Skeletal muscle satellite cell (primary cell): Measurements from ENCODE around the gene SLC35F3.

Source experiments
- H3K27me3 ChIP-seq: 2 replicates; pipeline ENCODE4 v1.7.0; 2013; ENCODE audit warnings: low read length; ENCODE audit not compliant: control insufficient read depth, insufficient read depth
- H3K36me3 ChIP-seq: 2 replicates; pipeline ENCODE4 v1.7.0; 2013; ENCODE audit warnings: mild to moderate bottlenecking, control low read depth, low read length; ENCODE audit not compliant: insufficient read depth
- H3K4me1 ChIP-seq: 2 replicates; pipeline ENCODE4 v1.7.0; 2013; ENCODE audit warnings: low read length; ENCODE audit not compliant: control insufficient read depth, insufficient read depth
- H3K4me2 ChIP-seq: 2 replicates; pipeline ENCODE4 v1.7.0; 2013; ENCODE audit warnings: mild to moderate bottlenecking, low read length
- H3K4me3 ChIP-seq: 2 replicates; pipeline ENCODE4 v1.7.0; 2013; ENCODE audit warnings: low read length
- H3K9ac ChIP-seq: 2 replicates; pipeline ENCODE4 v1.7.0; 2013; ENCODE audit warnings: mild to moderate bottlenecking, low read depth, low read length, moderate library complexity
- H3K9me3 ChIP-seq: replicated peaks from 2 replicates; pipeline ENCODE4 v1.7.0; 2013; ENCODE audit warnings: mild to moderate bottlenecking, control low read depth, low read length

The SLC35F3 gene

GRCh38 chr1:234047123-234047522, 142.6 kb downstream of the SLC35F3 start:
- no peak overlapping the region for H3K4me2 ChIP-seq
- H3K9ac ChIP-seq, result no peak overlapping the region
- H3K4me3 ChIP-seq, result no peak overlapping the region
- H3K27me3 ChIP-seq, result no peaks in the 10 kb centered on the region
- no peaks in the 10 kb centered on the region for H3K4me1 ChIP-seq
- no peaks in the 10 kb centered on the region for H3K36me3 ChIP-seq
- H3K9me3 ChIP-seq, result no peaks in the 10 kb centered on the region

DNA sequence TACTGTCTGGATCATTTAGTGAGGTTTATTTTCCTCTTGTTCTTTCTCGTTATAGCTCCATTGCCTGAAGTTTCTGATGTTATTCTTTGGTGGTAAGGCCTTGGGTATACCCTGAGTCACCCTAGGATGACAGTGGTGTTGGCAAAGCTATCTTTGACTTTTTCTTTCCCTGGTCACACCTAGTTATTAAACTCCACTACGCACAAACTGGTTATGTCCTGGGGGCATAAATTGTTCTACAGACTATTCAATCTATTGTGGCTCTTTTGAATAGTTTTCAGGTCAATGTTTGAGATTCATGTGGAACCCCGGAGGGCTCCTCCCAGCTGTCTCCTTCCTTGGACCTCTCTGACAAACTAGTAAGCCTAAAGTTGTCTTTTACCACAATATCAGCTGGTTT, 157.7 kb downstream of the SLC35F3 start:
- H3K27me3 ChIP-seq, result no peaks in the 10 kb centered on the region
- H3K9me3 ChIP-seq, result no peaks in the 10 kb centered on the region
- H3K36me3 ChIP-seq, result no peaks in the 10 kb centered on the region
- H3K4me2 ChIP-seq, result no peak overlapping the region
- no peak overlapping the region for H3K4me3 ChIP-seq
- H3K4me1 ChIP-seq, result no peaks in the 10 kb centered on the region
- no peak overlapping the region for H3K9ac ChIP-seq

GRCh38 chr1:234065794-234066447, 161.4 kb downstream of the SLC35F3 start:
- H3K36me3 ChIP-seq, result no peaks in the 10 kb centered on the region
- no peaks in the 10 kb centered on the region for H3K4me1 ChIP-seq
- H3K27me3 ChIP-seq, result no peaks in the 10 kb centered on the region
- no peak overlapping the region for H3K9ac ChIP-seq
- no peaks in the 10 kb centered on the region for H3K9me3 ChIP-seq
- no peak overlapping the region for H3K4me2 ChIP-seq
- no peak overlapping the region for H3K4me3 ChIP-seq

GRCh38 chr1:234067581-234068337, 163.3 kb downstream of the SLC35F3 start:
- Histone ChIP-seq H3K27me3 (no peaks in the 10 kb centered on the region), H3K4me1 (no peaks in the 10 kb centered on the region), H3K4me3 (no peak overlapping the region), H3K9me3 (no peaks in the 10 kb centered on the region), H3K36me3 (no peaks in the 10 kb centered on the region), H3K9ac (no peak overlapping the region), H3K4me2 (no peak overlapping the region)

DNA sequence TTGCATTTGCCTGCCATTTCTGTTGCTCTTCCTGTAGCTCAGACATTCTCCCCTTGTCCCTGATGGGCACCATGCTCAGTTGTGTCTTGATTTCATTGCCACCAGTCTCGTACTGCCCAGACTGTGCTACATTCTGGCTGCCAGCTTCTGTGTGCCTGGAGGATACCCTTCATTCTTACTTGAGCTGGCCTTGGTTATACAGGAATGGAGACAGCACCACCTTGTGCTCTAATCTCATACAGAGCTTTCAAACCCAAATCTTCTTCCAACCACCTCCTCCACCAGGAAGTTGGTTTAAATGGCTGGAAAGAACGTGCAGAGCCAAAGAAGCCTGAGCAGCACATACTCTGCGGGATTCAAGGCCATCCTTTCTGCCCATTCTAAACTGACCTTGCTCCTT, 165.3 kb downstream of the SLC35F3 start:
- H3K4me3 ChIP-seq, result no peak overlapping the region
- H3K36me3 ChIP-seq, result no peaks in the 10 kb centered on the region

DNA sequence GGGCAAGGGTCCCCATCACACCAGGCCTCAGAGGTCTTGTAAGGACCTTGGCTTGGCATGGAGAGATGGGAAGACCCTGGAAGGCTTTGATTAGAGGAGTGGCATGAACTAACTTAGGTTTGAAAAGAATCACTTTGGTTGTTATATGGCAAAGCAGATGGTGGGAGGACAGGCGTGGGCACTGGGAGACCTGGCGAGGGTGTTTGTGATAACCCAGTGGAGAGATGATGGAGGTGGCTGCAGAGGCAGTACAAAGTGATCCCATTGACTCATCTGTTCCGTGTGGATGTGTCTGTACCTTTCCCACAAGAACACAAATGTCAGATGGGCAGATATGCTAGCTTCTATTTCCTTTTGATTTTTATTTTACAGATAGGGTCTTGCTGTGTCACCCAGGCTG, 168.3 kb downstream of the SLC35F3 start:
- no peak overlapping the region for H3K4me3 ChIP-seq
- no peaks in the 10 kb centered on the region for H3K36me3 ChIP-seq
- no peak overlapping the region for H3K9ac ChIP-seq
- H3K4me2 ChIP-seq, result no peak overlapping the region
- H3K4me1 ChIP-seq, result no peaks in the 10 kb centered on the region
- no peaks in the 10 kb centered on the region for H3K9me3 ChIP-seq
- H3K27me3 ChIP-seq, result no peaks in the 10 kb centered on the region

More for the DNA sequence above, 165.3 kb downstream of the SLC35F3 start:
- no peaks in the 10 kb centered on the region for H3K9me3 ChIP-seq
- no peak overlapping the region for H3K9ac ChIP-seq
- H3K27me3 ChIP-seq, result no peaks in the 10 kb centered on the region
- H3K4me1 ChIP-seq, result no peaks in the 10 kb centered on the region
- no peak overlapping the region for H3K4me2 ChIP-seq

GRCh38 chr1:234078143-234078542, 173.7 kb downstream of the SLC35F3 start:
- Histone ChIP-seq H3K27me3 (no peaks in the 10 kb centered on the region), H3K4me3 (no peak overlapping the region), H3K9ac (no peak overlapping the region), H3K4me2 (no peak overlapping the region), H3K4me1 (no peaks in the 10 kb centered on the region), H3K36me3 (no peaks in the 10 kb centered on the region), H3K9me3 (no peaks in the 10 kb centered on the region)

GRCh38 chr1:234079896-234080295, 175.4 kb downstream of the SLC35F3 start:
- Histone ChIP-seq H3K4me1 (no peaks in the 10 kb centered on the region), H3K4me3 (no peak overlapping the region), H3K36me3 (no peaks in the 10 kb centered on the region), H3K4me2 (no peak overlapping the region), H3K9ac (no peak overlapping the region), H3K9me3 (no peaks in the 10 kb centered on the region), H3K27me3 (no peaks in the 10 kb centered on the region)

DNA sequence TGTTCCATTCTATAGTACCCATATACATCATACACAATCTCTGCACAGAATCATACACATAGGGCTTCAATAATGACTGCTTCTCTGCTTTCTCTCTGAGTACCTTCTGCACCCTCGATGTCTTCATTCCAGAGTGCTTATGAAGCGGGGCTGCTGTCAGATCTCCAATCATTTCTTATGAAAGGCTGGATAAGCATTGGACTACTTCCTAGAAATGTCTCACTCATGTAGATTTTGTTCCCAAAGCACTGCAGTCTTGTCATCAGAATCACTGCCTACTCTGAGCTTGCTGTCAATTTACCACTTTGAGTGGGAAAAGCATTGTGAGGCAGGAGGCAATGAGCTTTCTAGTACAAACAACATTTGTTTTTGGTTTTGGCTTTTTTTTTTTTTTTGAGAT, 179.0 kb downstream of the SLC35F3 start:
- H3K9ac ChIP-seq, result no peak overlapping the region
- H3K27me3 ChIP-seq, result no peaks in the 10 kb centered on the region
- H3K36me3 ChIP-seq, result no peaks in the 10 kb centered on the region
- no peak overlapping the region for H3K4me3 ChIP-seq
- H3K4me1 ChIP-seq, result no peaks in the 10 kb centered on the region
- no peaks in the 10 kb centered on the region for H3K9me3 ChIP-seq
- H3K4me2 ChIP-seq, result no peak overlapping the region

DNA sequence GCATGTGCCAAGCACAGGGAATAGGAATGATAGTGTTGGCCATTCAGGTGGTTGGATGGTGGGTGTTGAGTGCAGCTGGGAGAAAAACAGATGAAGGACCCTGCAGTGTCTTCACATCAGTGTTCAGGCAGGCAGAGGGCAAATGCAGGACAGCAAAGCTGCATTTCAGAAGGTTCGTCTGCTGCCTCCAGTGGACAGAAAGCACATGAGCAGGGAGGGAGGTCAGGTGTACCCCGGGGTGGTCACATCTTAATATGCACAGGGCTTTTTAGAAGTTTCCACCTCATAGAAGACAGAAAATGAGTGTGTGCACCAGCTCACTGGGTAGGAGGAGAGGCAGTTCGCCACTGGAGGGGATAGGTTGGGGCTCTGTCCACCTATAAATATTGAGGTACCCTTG, 184.9 kb downstream of the SLC35F3 start:
- Histone ChIP-seq H3K27me3 (peaks cover 9% of the 10 kb centered on the region), H3K4me1 (no peaks in the 10 kb centered on the region), H3K4me3 (no peak overlapping the region), H3K36me3 (no peaks in the 10 kb centered on the region), H3K4me2 (no peak overlapping the region), H3K9ac (no peak overlapping the region), H3K9me3 (no peaks in the 10 kb centered on the region)

- Histone ChIP-seq H3K9me3 (no peaks in the 10 kb centered on the region), H3K27me3 (peaks cover 9% of the 10 kb centered on the region), H3K4me3 (no peak overlapping the region), H3K9ac (no peak overlapping the region), H3K4me1 (no peaks in the 10 kb centered on the region), H3K4me2 (no peak overlapping the region), H3K36me3 (no peaks in the 10 kb centered on the region)
Measured at GRCh38 chr1:234090212-234091064, 186.0 kb downstream of the SLC35F3 start.
